NCI-H128 (cell line): ENCODE measurements around the gene GK2.

Source experiments
- DNase-seq: peaks from one replicate; lab custom pipeline; 2025; ENCODE audit not compliant: unreplicated experiment; lab: John Stamatoyannopoulos, UW

GK2 gene

GRCh38 chr4:79390890-79391289 is 17.1 kb downstream of the GK2 start:
- no peak for DNase-seq

- no peak for DNase-seq
Measured at GRCh38 chr4:79385641-79386040, 22.4 kb downstream of the GK2 start.

- no peak for DNase-seq
Measured at GRCh38 chr4:79381161-79381560, 26.9 kb downstream of the GK2 start.

DNA sequence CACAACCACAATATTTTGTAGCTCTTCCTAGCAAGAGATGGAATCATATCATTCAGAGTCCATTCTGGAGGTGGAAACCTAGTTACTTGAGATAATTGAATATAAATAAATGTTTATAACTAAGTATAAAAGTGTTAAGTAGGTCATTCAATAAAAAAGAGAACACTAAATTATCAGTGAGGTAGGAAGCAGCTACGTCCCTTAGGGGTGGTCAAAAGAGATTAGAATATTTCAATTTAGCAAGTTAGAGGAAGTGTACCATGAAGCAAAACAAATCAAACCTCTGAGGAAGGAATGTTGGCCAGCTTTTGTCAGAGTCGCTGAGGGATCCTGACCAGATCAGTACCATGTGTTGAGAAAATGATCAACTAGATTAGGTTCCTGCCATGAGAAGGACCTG is 38.0 kb downstream of the GK2 start:
- no peak for DNase-seq

DNA sequence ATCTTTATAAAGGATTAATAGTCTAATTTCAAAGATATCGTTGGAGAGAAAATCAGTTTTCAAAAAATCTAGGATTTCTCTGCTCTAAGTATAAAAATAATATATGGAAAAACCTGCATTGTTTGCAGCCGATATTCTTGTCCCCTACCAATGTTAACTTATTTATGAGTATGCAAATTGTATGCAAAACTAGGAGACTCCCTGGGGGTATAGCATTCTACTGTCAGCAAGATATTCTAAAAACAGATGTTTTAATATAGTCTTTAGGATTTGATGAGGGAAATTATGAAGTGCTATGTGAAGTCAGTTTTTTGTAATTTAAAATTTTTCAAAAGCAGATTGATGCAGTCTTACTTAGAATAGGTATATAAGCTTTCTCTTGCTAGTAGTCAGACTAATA is 40.9 kb downstream of the GK2 start:
- no peak for DNase-seq

GRCh38 chr4:79366422-79366821 is 41.6 kb downstream of the GK2 start:
- no peak for DNase-seq

GRCh38 chr4:79364061-79364460 is 44.0 kb downstream of the GK2 start:
- DNase-seq: no peak

GRCh38 chr4:79362626-79363025 is 45.4 kb downstream of the GK2 start:
- no peak for DNase-seq

DNA sequence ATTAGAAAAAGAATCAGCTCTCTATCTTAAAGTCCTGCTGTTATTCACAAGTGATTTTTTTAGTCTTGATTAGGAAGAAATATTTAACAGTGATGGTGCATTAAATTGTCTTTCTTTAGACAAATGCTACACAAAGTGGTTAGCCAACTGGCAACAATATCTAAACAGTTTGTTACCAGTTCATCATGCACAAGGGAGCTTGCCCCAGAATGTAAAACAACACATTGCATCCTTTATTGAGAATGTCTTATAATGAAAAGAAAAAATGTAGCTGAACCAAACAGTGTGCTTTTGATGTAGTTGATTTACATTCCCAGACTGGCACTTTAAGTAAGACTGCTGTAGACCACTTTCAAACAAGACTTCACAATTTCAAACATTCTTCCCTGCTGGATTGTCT is 48.0 kb downstream of the GK2 start:
- no peak for DNase-seq

GRCh38 chr4:79358438-79358837 is 49.6 kb downstream of the GK2 start:
- DNase-seq: no peak

DNA sequence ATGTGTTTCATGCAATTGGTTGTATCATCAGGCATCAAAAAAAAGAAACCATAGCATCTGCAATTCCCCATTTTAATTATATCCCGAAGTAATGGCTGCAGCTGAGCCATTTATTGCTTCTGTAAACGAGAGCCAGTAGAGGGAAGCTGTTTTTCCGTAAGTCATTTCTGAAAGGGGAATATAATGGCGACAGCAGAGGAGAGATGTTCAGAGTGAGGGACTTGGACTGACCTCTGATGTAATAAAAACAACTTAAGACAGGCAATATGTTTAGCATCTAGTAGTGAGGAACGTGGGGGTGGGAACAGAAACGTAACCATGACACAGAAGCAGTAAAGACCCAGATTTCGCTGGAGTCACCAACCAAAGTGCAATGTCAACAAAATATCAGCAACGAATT is 50.7 kb downstream of the GK2 start:
- no peak for DNase-seq
